NB4 (cell line): Measurements from ENCODE around the gene COTL1.

ENCODE experiments used
- DNase-seq: peaks from one replicate; pipeline ENCODE4 v3.0.0; 2010; ENCODE audit warnings: low read depth
- H3K4me3 ChIP-seq: one replicate; pipeline ENCODE4 v1.5.1; 2011; ENCODE audit warnings: mild to moderate bottlenecking, low read depth, low read length, moderate library complexity
- CTCF ChIP-seq: IDR thresholded peaks from one replicate; pipeline ENCODE4 v1.5.1; 2012; ENCODE audit warnings: low read depth, low read length
- MAX ChIP-seq: IDR thresholded peaks from 2 replicates; pipeline ENCODE4 v1.6.1; 2011; ENCODE audit warnings: low read depth, low read length
- MYC ChIP-seq: IDR thresholded peaks from 2 replicates; pipeline ENCODE4 v1.6.1; 2011; ENCODE audit warnings: low read depth, low read length
- POLR2A ChIP-seq: IDR thresholded peaks from 2 replicates; pipeline ENCODE4 v1.6.1; 2011; ENCODE audit warnings: mild to moderate bottlenecking; ENCODE audit not compliant: insufficient read length; ENCODE audit errors: extremely low read depth

Gene COTL1

GRCh38 chr16:84565669-84566495 lies 52.0 kb downstream of the COTL1 start:
- H3K4me3 ChIP-seq: no peak overlapping the region
- no peak for DNase-seq
- TF ChIP-seq MAX (no peak), POLR2A (no peak), MYC (no peak), CTCF (no peak)

GRCh38 chr16:84563786-84564420 lies 54.0 kb downstream of the COTL1 start:
- TF ChIP-seq CTCF (no peak), MYC (no peak), MAX (no peak)
- no peak for DNase-seq
- H3K4me3 ChIP-seq: no peak overlapping the region

GRCh38 chr16:84563064-84563715 lies 54.7 kb downstream of the COTL1 start:
- no peak overlapping the region for H3K4me3 ChIP-seq
- TF ChIP-seq MAX: no peak
- TF ChIP-seq POLR2A: no peak
- TF ChIP-seq MYC: no peak
- no peak for TF ChIP-seq CTCF
- DNase-seq: no peak

GRCh38 chr16:84562174-84562815 lies 55.6 kb downstream of the COTL1 start:
- TF ChIP-seq MYC (no peak), MAX (no peak), POLR2A (no peak)

GRCh38 chr16:84561291-84561690 lies 56.6 kb downstream of the COTL1 start:
- DNase-seq: no peak
- no peak overlapping the region for H3K4me3 ChIP-seq
- TF ChIP-seq MYC (no peak), MAX (no peak), CTCF (no peak), POLR2A (no peak)

More at GRCh38 chr16:84562174-84562815, 55.6 kb downstream of the COTL1 start:
- no peak overlapping the region for H3K4me3 ChIP-seq
- no peak for DNase-seq
